Gastrocnemius medialis (tissue), 4 donors: Measurements from ENCODE around the gene FNIP2. TPM values are rescaled to one million over a fixed set of nuclear protein-coding genes. Genes with fewer than 3 reads are reported as not detected.
"Not testable (repeated sequence)": the region's sequence is repeated elsewhere in the genome, so short reads cannot be mapped to it uniquely, and the experiment has no call there.

Experiments
- ATAC-seq, 2 donors: fragments of 150-250 bp; one replicate each; pipeline ENCODE4 v1.9.1; 2016
- DNase-seq, 2 donors: peaks; one replicate each; pipeline ENCODE4 v3.0.0-alpha.2; 2019
- H3K27ac ChIP-seq, 4 donors: fragments of 200-600 bp; sonication (generic); 1 replicate in 1 of 4; 2 replicates in 3 of 4; pipeline ENCODE4 v1.5.1; 2016 to 2018; ENCODE audit warnings: mild to moderate bottlenecking in 2 of 4, moderate library complexity in 1 of 4
- H3K27me3 ChIP-seq, 3 donors: fragments of 200-600 bp; sonication (generic) in 2 of 3; 1 replicate in 1 of 3; 2 replicates in 2 of 3; pipeline versions ENCODE4 v1.5.1 to v1.6.0; 2016 to 2019; ENCODE audit warnings: mild to moderate bottlenecking in 1 of 3, moderate library complexity in 1 of 3
- H3K36me3 ChIP-seq, 2 donors: fragments of 200-600 bp; sonication (generic) in 1 of 2; one replicate each; pipeline ENCODE4 v1.5.1; 2017 to 2018
- H3K4me1 ChIP-seq, 2 donors: fragments of 200-600 bp; sonication (generic) in 1 of 2; one replicate each; pipeline ENCODE4 v1.5.1; 2016 to 2017; ENCODE audit warnings: mild to moderate bottlenecking in 2 of 2
- H3K4me3 ChIP-seq, 4 donors: fragments of 200-600 bp; sonication (generic) in 3 of 4; 1 replicate in 1 of 4; 2 replicates in 3 of 4; pipeline ENCODE4 v1.5.1; 2016 to 2019; ENCODE audit warnings: mild to moderate bottlenecking in 2 of 4
- H3K9me3 ChIP-seq, 3 donors: fragments of 200-600 bp; sonication (generic) in 2 of 3; 1 replicate in 1 of 3; 2 replicates in 2 of 3; pipeline ENCODE4 v1.5.1; 2016 to 2019
- CTCF ChIP-seq, 5 experiments: fragments of 450-650 bp in 3 of 5; fragments of 200-600 bp in 2 of 5; sonication (generic) in 2 of 5; IDR thresholded peaks in 4 of 5; conservative IDR thresholded peaks in 1 of 5; 1 replicate in 4 of 5; 2 replicates in 1 of 5; pipeline ENCODE4 v1.5.1; 2016 to 2019; ENCODE audit warnings: antibody characterized with exemption in 5 of 5, mild to moderate bottlenecking in 3 of 5, moderate library complexity in 3 of 5
- POLR2A ChIP-seq, 2 donors: fragments of 450-650 bp; IDR thresholded peaks; one replicate each; pipeline ENCODE4 v1.6.1; 2017; ENCODE audit warnings: antibody characterized with exemption in 2 of 2, mild to moderate bottlenecking in 2 of 2, moderate library complexity in 2 of 2
- in situ Hi-C, 4 donors: fragments of 200-750 bp; cut with MboI; loops; one replicate each; pipeline versions ENCODE4 v1.15.0 to v1.8.0; 2017; ENCODE audit warnings: low sequenced_read_pairs in 4 of 4
- intact Hi-C: fragments of 100-400 bp; cut with DNase I; formaldehyde crosslinking; loops from one replicate; pipeline ENCODE4 v1.15.1; 2023; ENCODE audit warnings: low total_unique reads
- total RNA-seq, 4 donors: library from RNA; depleted of rRNA; stranded (reverse); fragments of >200 nt; gene quantifications; one replicate each; pipeline versions ENCODE4 v1.1.0 to v1.2.3, GENCODE V29; 2016

Gene FNIP2
- total RNA-seq, 4 donors from 2014 or later, result 9.9 to 32.8 (median 22.2) TPM

DNA sequence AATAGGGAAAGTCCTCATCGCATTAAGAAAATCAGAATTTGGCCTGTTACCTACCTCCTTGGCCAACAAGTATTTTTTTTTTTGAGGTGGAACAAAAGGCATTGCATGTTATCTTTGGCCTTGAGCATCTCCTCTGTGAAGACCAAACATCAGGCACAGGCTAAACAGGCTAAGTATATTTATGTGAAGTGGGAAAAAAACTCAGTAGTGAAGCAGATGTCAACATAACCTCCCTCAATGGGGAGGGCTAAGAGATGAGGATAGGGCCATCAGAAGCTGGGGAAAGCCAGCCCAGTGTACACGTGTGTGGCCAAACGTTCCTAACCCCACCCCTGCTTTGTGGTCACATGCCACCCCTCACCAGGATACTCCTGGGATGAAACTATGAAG, 102.5 kb downstream of the FNIP2 start:
- H3K27ac ChIP-seq, result no peak overlapping the region
- in situ Hi-C loops, result loop anchor here in 2 of 4 donors (25.0 kb wide), 1 partner anchor 566 kb away; no protein-coding TSS in a partner anchor
- H3K9me3 ChIP-seq, result no peaks in the 10 kb centered on the region
- TF ChIP-seq POLR2A (IDR thresholded peaks at IDR 0.05) (no peak), CTCF (IDR thresholded peaks at IDR 0.05 in 4 of 5, conservative IDR thresholded peaks at IDR 0.05 in 1 of 5) (no peak)
- no peaks in the 10 kb centered on the region for H3K27me3 ChIP-seq
- ATAC-seq (no peak), DNase-seq (no peak)
- H3K4me1 ChIP-seq, result peaks cover 3 to 16% of the 10 kb centered on the region in 2 donors
- intact Hi-C loops, result no loop called here
- no peak overlapping the region for H3K4me3 ChIP-seq
- H3K36me3 ChIP-seq, result peaks cover 0 to 57% of the 10 kb centered on the region in 2 donors

DNA sequence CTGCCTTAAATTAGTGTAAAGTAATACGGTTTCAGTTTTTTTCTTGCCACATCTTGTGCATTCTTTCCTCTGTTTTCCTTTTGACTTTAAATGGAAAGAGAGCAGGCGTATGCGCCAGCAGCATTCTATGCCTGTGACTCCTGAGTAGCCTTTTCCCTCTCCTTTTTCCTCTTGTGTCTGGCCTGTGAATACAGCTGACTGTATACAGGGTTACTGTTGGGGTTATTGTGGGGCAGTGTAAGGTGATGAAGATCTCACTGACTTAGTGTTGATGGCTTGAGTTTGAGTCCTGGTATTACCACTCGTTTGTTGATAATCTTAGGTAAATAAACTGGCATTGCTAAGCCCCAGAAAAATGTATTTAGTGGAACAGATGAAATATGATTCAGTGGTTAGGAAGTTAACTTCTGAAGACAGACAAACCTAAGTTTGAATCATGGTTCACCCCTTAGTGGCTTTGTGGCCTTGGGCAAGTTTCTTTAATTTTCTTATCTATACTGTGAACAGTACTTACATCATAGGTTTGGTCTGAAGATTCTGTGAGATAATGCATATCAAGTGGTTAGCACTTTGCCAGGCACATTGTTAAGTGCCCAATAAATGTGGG, 105.1 kb downstream of the FNIP2 start:
- Histone ChIP-seq H3K9me3 (no peaks in the 10 kb centered on the region), H3K27me3 (no peaks in the 10 kb centered on the region), H3K4me1 (peaks cover 6 to 15% of the 10 kb centered on the region in 2 donors), H3K27ac (no peak overlapping the region), H3K4me3 (no peak overlapping the region), H3K36me3 (peaks cover 0 to 58% of the 10 kb centered on the region in 2 donors)
- DNase-seq (no peak), ATAC-seq (no peak)
- in situ Hi-C loops (loop anchor here in 2 of 4 donors (25.0 kb wide), 1 partner anchor 563 kb away; no protein-coding TSS in a partner anchor), intact Hi-C loops (no loop called here)
- TF ChIP-seq CTCF (IDR thresholded peaks at IDR 0.05 in 4 of 5, conservative IDR thresholded peaks at IDR 0.05 in 1 of 5) (no peak), POLR2A (IDR thresholded peaks at IDR 0.05) (no peak)

DNA sequence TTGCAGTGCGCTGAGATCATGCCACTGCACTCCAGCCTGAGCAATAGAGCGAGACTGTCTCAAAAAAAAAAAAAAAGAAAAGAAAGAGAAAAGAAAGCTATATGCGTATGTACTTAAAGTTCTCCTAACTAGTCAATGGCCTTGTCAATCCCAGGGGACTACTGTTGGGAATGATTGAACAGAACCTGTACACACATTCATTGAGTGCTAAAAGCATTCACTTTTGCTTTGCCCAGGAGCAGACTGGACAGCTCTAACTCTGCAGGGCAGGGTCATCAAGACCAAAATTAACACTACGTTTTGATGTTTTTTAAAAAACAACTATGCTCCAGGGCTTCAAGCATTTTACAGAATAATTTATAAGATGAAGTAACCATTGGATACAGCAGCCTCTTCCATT, 106.2 kb downstream of the FNIP2 start:
- Histone ChIP-seq H3K27ac (no peak overlapping the region), H3K4me3 (no peak overlapping the region), H3K36me3 (peaks cover 0 to 53% of the 10 kb centered on the region in 2 donors), H3K27me3 (no peaks in the 10 kb centered on the region), H3K4me1 (peaks cover 6 to 15% of the 10 kb centered on the region in 2 donors), H3K9me3 (no peaks in the 10 kb centered on the region)
- ATAC-seq (no peak), DNase-seq (no peak)
- intact Hi-C loops (no loop called here), in situ Hi-C loops (no loop called here)
- no peak for TF ChIP-seq CTCF (IDR thresholded peaks at IDR 0.05 in 4 of 5, conservative IDR thresholded peaks at IDR 0.05 in 1 of 5)
- TF ChIP-seq POLR2A (IDR thresholded peaks at IDR 0.05), result no peak

DNA sequence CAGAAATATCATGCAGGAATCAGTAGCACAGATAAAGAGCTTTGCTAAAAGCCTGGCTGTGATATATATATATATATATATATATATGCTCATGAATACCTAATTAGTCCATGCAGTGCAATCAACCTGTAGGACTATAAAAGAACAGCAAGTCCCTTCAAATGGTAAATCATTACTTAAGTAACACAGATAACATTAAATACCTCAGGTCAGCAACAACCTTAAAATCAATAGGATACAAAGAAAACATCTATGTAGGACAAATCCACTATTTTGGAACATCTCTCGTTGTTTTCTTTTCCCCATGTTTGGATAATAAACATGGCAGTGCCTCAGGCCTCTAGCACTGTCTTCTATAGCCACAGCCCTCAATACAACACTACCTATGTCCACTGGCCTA, 106.6 kb downstream of the FNIP2 start:
- Histone ChIP-seq H3K36me3 (peaks cover 0 to 49% of the 10 kb centered on the region in 2 donors), H3K4me1 (peaks cover 6 to 15% of the 10 kb centered on the region in 2 donors), H3K4me3 (no peak overlapping the region), H3K27ac (no peak overlapping the region), H3K27me3 (no peaks in the 10 kb centered on the region), H3K9me3 (no peaks in the 10 kb centered on the region)
- TF ChIP-seq CTCF (IDR thresholded peaks at IDR 0.05 in 4 of 5, conservative IDR thresholded peaks at IDR 0.05 in 1 of 5) (no peak), POLR2A (IDR thresholded peaks at IDR 0.05) (no peak)
- ATAC-seq (no peak), DNase-seq (no peak)
- in situ Hi-C loops (no loop called here), intact Hi-C loops (no loop called here)

DNA sequence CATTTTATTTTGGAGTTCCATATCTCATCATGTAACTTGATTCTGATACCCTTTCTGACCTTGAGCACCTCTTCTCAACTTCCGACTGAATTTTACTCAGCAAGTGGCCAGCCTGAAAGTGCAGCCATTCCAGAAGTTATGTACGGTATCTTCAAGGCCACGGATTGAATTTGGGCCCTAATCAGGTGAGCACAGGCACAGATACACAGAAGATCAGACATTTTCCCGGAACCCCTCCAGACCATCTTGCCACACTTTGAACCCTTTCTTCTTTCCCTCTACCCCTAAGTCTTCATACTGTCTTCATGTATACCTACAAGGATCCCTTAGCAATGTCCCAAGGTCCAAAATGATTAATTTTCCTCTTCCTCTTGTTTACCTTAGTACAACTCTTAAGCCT, 108.2 kb downstream of the FNIP2 start:
- Histone ChIP-seq H3K27ac (no peak overlapping the region), H3K9me3 (no peaks in the 10 kb centered on the region), H3K27me3 (no peaks in the 10 kb centered on the region), H3K4me1 (peaks cover 6 to 15% of the 10 kb centered on the region in 2 donors), H3K4me3 (no peak overlapping the region), H3K36me3 (peaks cover 0 to 38% of the 10 kb centered on the region in 2 donors)
- intact Hi-C loops (no loop called here), in situ Hi-C loops (no loop called here)
- TF ChIP-seq POLR2A (IDR thresholded peaks at IDR 0.05) (no peak), CTCF (IDR thresholded peaks at IDR 0.05 in 4 of 5, conservative IDR thresholded peaks at IDR 0.05 in 1 of 5) (no peak)
- DNase-seq (no peak), ATAC-seq (no peak)

DNA sequence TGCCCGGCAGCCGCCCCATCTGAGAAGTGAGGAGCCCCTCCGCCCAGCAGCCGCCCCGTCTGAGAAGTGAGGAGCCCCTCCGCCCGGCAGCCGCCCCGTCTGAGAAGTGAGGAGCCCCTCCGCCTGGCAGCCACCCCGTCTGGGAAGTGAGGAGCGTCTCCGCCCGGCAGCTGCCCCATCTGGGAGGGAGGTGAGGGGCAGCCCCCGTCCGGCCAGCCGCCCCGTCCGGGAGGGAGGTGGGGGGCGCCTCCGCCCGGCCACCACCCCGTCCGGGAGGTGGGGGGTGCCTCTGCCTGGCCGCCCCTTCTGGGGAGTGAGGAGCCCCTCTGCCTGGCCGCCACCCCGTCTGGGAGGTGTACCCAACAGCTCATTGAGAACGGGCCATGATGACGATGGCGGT, 113.3 kb downstream of the FNIP2 start:
- H3K4me1 ChIP-seq, in situ Hi-C loops, DNase-seq, ATAC-seq, H3K4me3 ChIP-seq, intact Hi-C loops, H3K9me3 ChIP-seq, H3K27ac ChIP-seq, H3K27me3 ChIP-seq: not testable (repeated sequence)
- H3K36me3 ChIP-seq, result peaks cover 0 to 44% of the 10 kb centered on the region in 2 donors
